NOMO-1 treated with DMSO at 0.1 percent for 48 hours (cell line): ENCODE results near the gene SDF4.
"Not testable (repeated sequence)": the region's sequence is repeated elsewhere in the genome, so short reads cannot be mapped to it uniquely, and the experiment has no call there.

Experiments used
- DNase-seq: peaks from one replicate; lab custom pipeline; 2025; ENCODE audit not compliant: unreplicated experiment; lab: John Stamatoyannopoulos, UW

The SDF4 gene

GRCh38 chr1:1199961-1200875 lies 31.6 kb downstream of the SDF4 start:
- no peak for DNase-seq

GRCh38 chr1:1199141-1199960 lies 32.5 kb downstream of the SDF4 start:
- no peak for DNase-seq

- no peak for DNase-seq
These were observed 33.2 kb downstream of the SDF4 start for GRCh38 chr1:1198423-1199140.

GRCh38 chr1:1197551-1198422 lies 34.0 kb downstream of the SDF4 start:
- no peak for DNase-seq

- no peak for DNase-seq
These were observed 34.7 kb downstream of the SDF4 start for GRCh38 chr1:1197188-1197500.

- DNase-seq = no peak
These were observed 35.2 kb downstream of the SDF4 start for GRCh38 chr1:1196431-1197187.

GRCh38 chr1:1195726-1196125 lies 36.1 kb downstream of the SDF4 start:
- not testable (repeated sequence) for DNase-seq

- no peak for DNase-seq
These were observed 37.1 kb downstream of the SDF4 start for GRCh38 chr1:1194723-1195122.

- DNase-seq = no peak
These were observed 40.1 kb downstream of the SDF4 start for GRCh38 chr1:1191734-1192133.

GRCh38 chr1:1189111-1189510 lies 42.7 kb downstream of the SDF4 start:
- no peak for DNase-seq

GRCh38 chr1:1187938-1188337 lies 43.9 kb downstream of the SDF4 start:
- no peak for DNase-seq

GRCh38 chr1:1185101-1185765 lies 46.6 kb downstream of the SDF4 start:
- no peak for DNase-seq

GRCh38 chr1:1183833-1184775 lies 47.7 kb downstream of the SDF4 start:
- no peak for DNase-seq

GRCh38 chr1:1183221-1183747 lies 48.5 kb downstream of the SDF4 start:
- DNase-seq = no peak

GRCh38 chr1:1182491-1183220 lies 49.1 kb downstream of the SDF4 start:
- DNase-seq = no peak

- DNase-seq = no peak
These were observed 49.8 kb downstream of the SDF4 start for GRCh38 chr1:1181938-1182410.
